ENCODE results near the gene CPEB3.

DNA sequence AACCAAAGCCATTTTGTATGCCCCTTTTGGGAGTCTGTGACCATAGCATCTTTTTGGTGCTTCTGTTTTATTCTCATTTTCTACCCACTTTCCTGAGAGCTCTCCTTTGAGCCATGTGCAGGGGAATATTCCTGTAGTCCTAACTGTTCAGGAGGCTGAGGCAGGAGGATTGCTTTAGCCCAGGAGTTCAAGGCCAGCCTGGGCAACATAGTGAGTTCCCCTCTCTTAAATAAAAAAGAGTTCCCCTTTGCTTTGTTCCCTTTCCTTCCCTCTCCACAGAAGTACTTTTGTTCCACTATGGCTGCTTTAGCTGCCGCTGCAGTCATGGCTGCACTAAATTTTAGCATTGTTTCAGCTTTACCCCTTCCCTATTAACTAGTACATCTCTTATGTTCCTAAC, 281.4 kb downstream of the CPEB3 start:
- no peak for TF ChIP-seq POLR2A (IDR thresholded peaks at IDR 0.05)
- TF ChIP-seq CTCF (IDR thresholded peaks at IDR 0.05), result no peak

Measured in thyroid gland (tissue), 4 donors.